HEK293 (cell line): ENCODE measurements around the gene SMC6.
A peak's percentile ranks its signal among the peaks of the same experiment; 100 is the strongest.

ENCODE experiments used
- CTCF ChIA-PET: fragments of 350-600 bp; formaldehyde crosslinking; extraction: SDS; loops from one replicate; lab custom pipeline; 2021; ENCODE audit warnings: antibody characterized with exemption; lab: Yijun Ruan, JAX
- POLR2A ChIA-PET: fragments of 300-600 bp; formaldehyde crosslinking; extraction: SDS; loops from one replicate; lab custom pipeline; 2020; ENCODE audit warnings: antibody characterized with exemption, inconsistent platforms; lab: Yijun Ruan, JAX
- H3K27ac ChIP-seq: fragments of 200-500 bp; sonication (Bioruptor generic); 2 replicates; pipeline ENCODE4 v1.5.1; 2014; ENCODE audit warnings: low read depth, low read length, control low read depth, inconsistent platforms; ENCODE audit errors: extremely low read depth
- H3K36me3 ChIP-seq, 2 experiments: fragments of 200-500 bp in 1 of 2; sonication (Bioruptor generic) in 1 of 2; 1 replicate in 1 of 2; 2 replicates in 1 of 2; pipeline ENCODE4 v1.5.1; 2014 to 2017; ENCODE audit warnings: inconsistent platforms in 2 of 2, low read length in 2 of 2; ENCODE audit not compliant: control insufficient read depth in 2 of 2, insufficient read depth in 1 of 2
- H3K4me1 ChIP-seq: fragments of 200-500 bp; sonication (Bioruptor generic); 2 replicates; pipeline ENCODE4 v1.5.1; 2014; ENCODE audit warnings: mild to moderate bottlenecking, low read length, inconsistent platforms; ENCODE audit not compliant: control insufficient read depth, insufficient read depth
- H3K4me3 ChIP-seq: 2 replicates; pipeline ENCODE4 v1.5.1; 2011; ENCODE audit warnings: low read depth, mild to moderate bottlenecking, control low read depth, low read length, moderate library complexity
- H3K9me3 ChIP-seq: fragments of 200-500 bp; sonication (Bioruptor generic); 2 replicates; pipeline ENCODE4 v1.5.1; 2014; ENCODE audit warnings: low read depth, low read length, inconsistent platforms; ENCODE audit not compliant: control insufficient read depth, insufficient read depth
- EGR2 ChIP-seq: fragments of 450-650 bp; formaldehyde crosslinking; IDR thresholded peaks from 2 replicates; pipeline ENCODE4 v1.5.1; 2016; ENCODE audit warnings: low read depth, missing biosample characterization, missing genetic modification characterization
- ELK4 ChIP-seq: IDR thresholded peaks from 2 replicates; pipeline ENCODE4 v1.6.1; 2011; ENCODE audit warnings: mild to moderate bottlenecking, low read depth, low read length, borderline replicate concordance
- GLIS1 ChIP-seq: fragments of 450-650 bp; formaldehyde crosslinking; IDR thresholded peaks from 2 replicates; pipeline ENCODE4 v1.5.1; 2016; ENCODE audit warnings: missing biosample characterization, missing genetic modification characterization
- IKZF3 ChIP-seq: fragments of 450-650 bp; IDR thresholded peaks from 2 replicates; pipeline ENCODE4 v1.5.0; 2018; ENCODE audit warnings: missing biosample characterization, mild to moderate bottlenecking, missing genetic modification characterization, moderate library complexity
- KLF16 ChIP-seq: fragments of 450-650 bp; formaldehyde crosslinking; IDR thresholded peaks from 2 replicates; pipeline ENCODE4 v1.5.1; 2017; ENCODE audit warnings: missing biosample characterization, missing genetic modification characterization
- KLF9 ChIP-seq: fragments of 450-650 bp; formaldehyde crosslinking; IDR thresholded peaks from 2 replicates; pipeline ENCODE4 v1.5.1; 2016; ENCODE audit warnings: missing biosample characterization, missing genetic modification characterization, low read depth
- MEIS1 ChIP-seq: sonication (generic); formaldehyde crosslinking; IDR thresholded peaks from 2 replicates; pipeline ENCODE4 v1.8.1; 2022; ENCODE audit warnings: missing genetic modification reagents, mild to moderate bottlenecking, borderline replicate concordance
- PRDM1 ChIP-seq: fragments of 450-650 bp; formaldehyde crosslinking; IDR thresholded peaks from 2 replicates; pipeline ENCODE4; 2016; ENCODE audit warnings: missing biosample characterization, missing genetic modification characterization
- RBAK ChIP-seq: fragments of 450-650 bp; formaldehyde crosslinking; IDR thresholded peaks from 2 replicates; pipeline ENCODE4 v1.5.1; 2016; ENCODE audit warnings: missing biosample characterization, missing genetic modification characterization
- ZBTB20 ChIP-seq: fragments of 450-650 bp; formaldehyde crosslinking; IDR thresholded peaks from 2 replicates; pipeline ENCODE4 v1.5.1; 2016; ENCODE audit warnings: missing biosample characterization, missing genetic modification characterization
- ZBTB21 ChIP-seq: fragments of 450-650 bp; formaldehyde crosslinking; IDR thresholded peaks from 2 replicates; pipeline ENCODE4 v1.5.1; 2017; ENCODE audit warnings: missing biosample characterization, missing genetic modification characterization
- ZBTB8A ChIP-seq: fragments of 450-650 bp; formaldehyde crosslinking; IDR thresholded peaks from 2 replicates; pipeline ENCODE4 v1.5.1; 2016; ENCODE audit warnings: missing biosample characterization, missing genetic modification characterization
- ZFP37 ChIP-seq: fragments of 450-650 bp; formaldehyde crosslinking; IDR thresholded peaks from 2 replicates; pipeline ENCODE4 v1.5.1; 2016; ENCODE audit warnings: missing biosample characterization, missing genetic modification characterization
- ZIC2 ChIP-seq: fragments of 450-650 bp; formaldehyde crosslinking; IDR thresholded peaks from 2 replicates; pipeline ENCODE4 v1.5.1; 2016; ENCODE audit warnings: missing biosample characterization, missing genetic modification characterization
- ZNF10 ChIP-seq: fragments of 450-650 bp; formaldehyde crosslinking; IDR thresholded peaks from 2 replicates; pipeline ENCODE4 v1.5.1; 2017; ENCODE audit warnings: missing biosample characterization, missing genetic modification characterization
- ZNF114 ChIP-seq: fragments of 450-650 bp; formaldehyde crosslinking; IDR thresholded peaks from 2 replicates; pipeline ENCODE4 v1.5.0; 2017; ENCODE audit warnings: missing biosample characterization, missing genetic modification characterization
- ZNF138 ChIP-seq: fragments of 450-650 bp; formaldehyde crosslinking; IDR thresholded peaks from 2 replicates; pipeline ENCODE4 v1.5.1; 2016; ENCODE audit warnings: missing biosample characterization, missing genetic modification characterization, borderline replicate concordance
- ZNF157 ChIP-seq: fragments of 450-650 bp; formaldehyde crosslinking; IDR thresholded peaks from 2 replicates; pipeline ENCODE4 v1.5.1; 2016; ENCODE audit warnings: missing biosample characterization, missing genetic modification characterization
- ZNF221 ChIP-seq: fragments of 450-650 bp; formaldehyde crosslinking; IDR thresholded peaks from 2 replicates; pipeline ENCODE4 v1.5.1; 2017; ENCODE audit warnings: missing biosample characterization, missing genetic modification characterization, borderline replicate concordance
- ZNF26 ChIP-seq: fragments of 450-650 bp; formaldehyde crosslinking; IDR thresholded peaks from 2 replicates; pipeline ENCODE4 v1.5.1; 2016; ENCODE audit warnings: missing biosample characterization, missing genetic modification characterization
- ZNF324 ChIP-seq: fragments of 450-650 bp; formaldehyde crosslinking; IDR thresholded peaks from 2 replicates; pipeline ENCODE4 v1.5.1; 2016; ENCODE audit warnings: missing biosample characterization, missing genetic modification characterization
- ZNF398 ChIP-seq: fragments of 450-650 bp; formaldehyde crosslinking; IDR thresholded peaks from 2 replicates; pipeline ENCODE4 v1.5.1; 2017; ENCODE audit warnings: missing biosample characterization, missing genetic modification characterization
- ZNF529 ChIP-seq: fragments of 450-650 bp; formaldehyde crosslinking; IDR thresholded peaks from 2 replicates; pipeline ENCODE4 v1.5.1; 2017; ENCODE audit warnings: missing genetic modification characterization, missing biosample characterization; ENCODE audit not compliant: insufficient replicate concordance
- ZNF544 ChIP-seq: fragments of 450-650 bp; formaldehyde crosslinking; IDR thresholded peaks from 2 replicates; pipeline ENCODE4 v1.5.0; 2017; ENCODE audit warnings: missing biosample characterization, missing genetic modification characterization
- ZNF585B ChIP-seq: fragments of 450-650 bp; formaldehyde crosslinking; IDR thresholded peaks from 2 replicates; pipeline ENCODE4 v1.5.1; 2016; ENCODE audit warnings: missing biosample characterization, missing genetic modification characterization
- ZNF624 ChIP-seq: fragments of 450-650 bp; formaldehyde crosslinking; IDR thresholded peaks from 2 replicates; pipeline ENCODE4 v1.5.1; 2017; ENCODE audit warnings: missing biosample characterization, missing genetic modification characterization
- ZNF747 ChIP-seq: fragments of 450-650 bp; formaldehyde crosslinking; IDR thresholded peaks from 2 replicates; pipeline ENCODE4 v1.5.1; 2016; ENCODE audit warnings: missing biosample characterization, missing genetic modification characterization
- ZNF791 ChIP-seq: fragments of 450-650 bp; formaldehyde crosslinking; IDR thresholded peaks from 2 replicates; pipeline ENCODE4 v1.5.1; 2016; ENCODE audit warnings: missing biosample characterization, missing genetic modification characterization
- ZNF792 ChIP-seq: fragments of 450-650 bp; formaldehyde crosslinking; IDR thresholded peaks from 2 replicates; pipeline ENCODE4 v1.5.1; 2016; ENCODE audit warnings: missing biosample characterization, missing genetic modification characterization
- ZSCAN23 ChIP-seq: fragments of 450-650 bp; formaldehyde crosslinking; IDR thresholded peaks from 2 replicates; pipeline ENCODE4 v1.5.1; 2016; ENCODE audit warnings: missing biosample characterization, missing genetic modification characterization
- ZSCAN4 ChIP-seq: fragments of 450-650 bp; formaldehyde crosslinking; IDR thresholded peaks from 2 replicates; pipeline ENCODE4 v1.5.1; 2017; ENCODE audit warnings: missing biosample characterization, missing genetic modification characterization

Gene SMC6

GRCh38 chr2:17628349-17629261 is 125.0 kb downstream of the SMC6 start:
- TF ChIP-seq EGR2 (tag by site-specific recombination), result 0 out of 2 replicates have a peak, but pooled peaks have one; percentile 7
- TF ChIP-seq ZBTB20 (tag by site-specific recombination), result no peak
- TF ChIP-seq ZNF747 (tag by site-specific recombination), result no peak
- no peak for TF ChIP-seq ZNF114
- no peak for TF ChIP-seq ZNF585B (tag by site-specific recombination)
- no peak for TF ChIP-seq ZNF157
- TF ChIP-seq ZNF324 (tag by site-specific recombination), result no peak
- no peak for TF ChIP-seq ZNF398 (tag by site-specific recombination)
- peak; percentile 80 for TF ChIP-seq GLIS1 (tag by site-specific recombination)
- no peak for TF ChIP-seq ZNF221
- TF ChIP-seq ZBTB8A, result no peak
- TF ChIP-seq KLF16 (tag by site-specific recombination), result no peak
- no peak for TF ChIP-seq ZNF26
- TF ChIP-seq ELK4, result no peak
- ChIA-PET POLR2A (no interaction called here), CTCF (interaction anchor here (2.4 kb wide), 1 partner anchor 17 kb away, joined by 7 read pairs; no protein-coding TSS in a partner anchor)
- no peaks in the 10 kb centered on the region for H3K36me3 ChIP-seq
- no peak overlapping the region for H3K4me3 ChIP-seq
- H3K27ac ChIP-seq, result no peak overlapping the region
- no peaks in the 10 kb centered on the region for H3K4me1 ChIP-seq
- no peaks in the 10 kb centered on the region for H3K9me3 ChIP-seq

GRCh38 chr2:17627434-17627833 is 126.2 kb downstream of the SMC6 start:
- Histone ChIP-seq H3K4me3 (no peak overlapping the region), H3K4me1 (no peaks in the 10 kb centered on the region; the same call in 1 of the 2 replicates), H3K36me3 (no peaks in the 10 kb centered on the region), H3K9me3 (no peaks in the 10 kb centered on the region), H3K27ac (no peak overlapping the region)
- ChIA-PET CTCF (interaction anchor here (1.1 to 2.4 kb wide), 2 partner anchors 11 to 19 kb away, joined by 3 to 7 read pairs; no protein-coding TSS in a partner anchor), POLR2A (no interaction called here)
- TF ChIP-seq ZNF544 (no peak), ZSCAN4 (no peak), ZNF529 (tag by site-specific recombination) (no peak), MEIS1 (CRISPR knock-in tag) (no peak), ZNF10 (tag by site-specific recombination) (no peak), ZNF624 (tag by site-specific recombination) (no peak), ZNF791 (tag by site-specific recombination) (no peak), IKZF3 (tag by site-specific recombination) (no peak), KLF9 (tag by site-specific recombination) (no peak), ZNF792 (tag by site-specific recombination) (no peak), ZFP37 (no peak), PRDM1 (tag by site-specific recombination) (no peak), ZIC2 (tag by site-specific recombination) (no peak), ZBTB21 (tag by site-specific recombination) (no peak), ZNF138 (tag by site-specific recombination) (no peak), ZSCAN23 (no peak), RBAK (no peak)
